HEK293 (cell line): ENCODE measurements around the gene KCNJ11.

ENCODE experiments used
- CTCF ChIA-PET: fragments of 350-600 bp; formaldehyde crosslinking; extraction: SDS; loops from one replicate; lab custom pipeline; 2021; ENCODE audit warnings: antibody characterized with exemption; lab: Yijun Ruan, JAX
- POLR2A ChIA-PET: fragments of 300-600 bp; formaldehyde crosslinking; extraction: SDS; loops from one replicate; lab custom pipeline; 2020; ENCODE audit warnings: antibody characterized with exemption, inconsistent platforms; lab: Yijun Ruan, JAX
- H3K27ac ChIP-seq: fragments of 200-500 bp; sonication (Bioruptor generic); 2 replicates; pipeline ENCODE4 v1.5.1; 2014; ENCODE audit warnings: low read depth, low read length, control low read depth, inconsistent platforms; ENCODE audit errors: extremely low read depth
- H3K36me3 ChIP-seq, 2 experiments: fragments of 200-500 bp in 1 of 2; sonication (Bioruptor generic) in 1 of 2; 1 replicate in 1 of 2; 2 replicates in 1 of 2; pipeline ENCODE4 v1.5.1; 2014 to 2017; ENCODE audit warnings: inconsistent platforms in 2 of 2, low read length in 2 of 2; ENCODE audit not compliant: control insufficient read depth in 2 of 2, insufficient read depth in 1 of 2
- H3K4me1 ChIP-seq: fragments of 200-500 bp; sonication (Bioruptor generic); 2 replicates; pipeline ENCODE4 v1.5.1; 2014; ENCODE audit warnings: mild to moderate bottlenecking, low read length, inconsistent platforms; ENCODE audit not compliant: control insufficient read depth, insufficient read depth
- H3K4me3 ChIP-seq: 2 replicates; pipeline ENCODE4 v1.5.1; 2011; ENCODE audit warnings: low read depth, mild to moderate bottlenecking, control low read depth, low read length, moderate library complexity
- H3K9me3 ChIP-seq: fragments of 200-500 bp; sonication (Bioruptor generic); 2 replicates; pipeline ENCODE4 v1.5.1; 2014; ENCODE audit warnings: low read depth, low read length, inconsistent platforms; ENCODE audit not compliant: control insufficient read depth, insufficient read depth
- BCL11B ChIP-seq: fragments of 450-650 bp; formaldehyde crosslinking; IDR thresholded peaks from 2 replicates; pipeline ENCODE4 v1.5.1; 2016; ENCODE audit warnings: low read depth, missing biosample characterization, missing genetic modification characterization
- EGR2 ChIP-seq: fragments of 450-650 bp; formaldehyde crosslinking; IDR thresholded peaks from 2 replicates; pipeline ENCODE4 v1.5.1; 2016; ENCODE audit warnings: low read depth, missing biosample characterization, missing genetic modification characterization
- FEZF1 ChIP-seq: fragments of 450-650 bp; formaldehyde crosslinking; IDR thresholded peaks from 2 replicates; pipeline ENCODE4 v1.5.1; 2016; ENCODE audit warnings: missing biosample characterization, missing genetic modification characterization
- GLIS1 ChIP-seq: fragments of 450-650 bp; formaldehyde crosslinking; IDR thresholded peaks from 2 replicates; pipeline ENCODE4 v1.5.1; 2016; ENCODE audit warnings: missing biosample characterization, missing genetic modification characterization
- GLIS2 ChIP-seq: fragments of 450-650 bp; formaldehyde crosslinking; IDR thresholded peaks from 2 replicates; pipeline ENCODE4 v1.5.1; 2016; ENCODE audit warnings: missing biosample characterization, missing genetic modification characterization
- KLF16 ChIP-seq: fragments of 450-650 bp; formaldehyde crosslinking; IDR thresholded peaks from 2 replicates; pipeline ENCODE4 v1.5.1; 2017; ENCODE audit warnings: missing biosample characterization, missing genetic modification characterization
- PATZ1 ChIP-seq: fragments of 450-650 bp; formaldehyde crosslinking; IDR thresholded peaks from 2 replicates; pipeline ENCODE4 v1.5.1; 2016; ENCODE audit warnings: missing biosample characterization, missing genetic modification characterization
- SP2 ChIP-seq: fragments of 450-650 bp; formaldehyde crosslinking; IDR thresholded peaks from 2 replicates; pipeline ENCODE4 v1.5.1; 2016; ENCODE audit warnings: missing biosample characterization, missing genetic modification characterization
- TRIM28 ChIP-seq: IDR thresholded peaks from 2 replicates; pipeline ENCODE4 v1.6.1; 2011; ENCODE audit warnings: low read length, control low read depth, borderline replicate concordance
- ZFHX2 ChIP-seq: fragments of 450-650 bp; formaldehyde crosslinking; conservative IDR thresholded peaks from 2 replicates; pipeline ENCODE4 v1.5.1; 2016; ENCODE audit warnings: missing biosample characterization, missing genetic modification characterization
- ZNF169 ChIP-seq: fragments of 450-650 bp; formaldehyde crosslinking; IDR thresholded peaks from 2 replicates; pipeline ENCODE4 v1.5.1; 2016; ENCODE audit warnings: missing biosample characterization, missing genetic modification characterization
- ZNF223 ChIP-seq: fragments of 450-650 bp; formaldehyde crosslinking; IDR thresholded peaks from 2 replicates; pipeline ENCODE4 v1.5.1; 2016; ENCODE audit warnings: missing biosample characterization, missing genetic modification characterization
- ZNF335 ChIP-seq: fragments of 450-650 bp; formaldehyde crosslinking; conservative IDR thresholded peaks from 2 replicates; pipeline ENCODE4 v1.5.1; 2016; ENCODE audit warnings: missing biosample characterization, missing genetic modification characterization
- ZNF404 ChIP-seq: fragments of 450-650 bp; formaldehyde crosslinking; IDR thresholded peaks from 2 replicates; pipeline ENCODE4 v1.5.1; 2017; ENCODE audit warnings: missing biosample characterization, missing genetic modification characterization
- ZNF473 ChIP-seq: fragments of 450-650 bp; formaldehyde crosslinking; IDR thresholded peaks from 2 replicates; pipeline ENCODE4 v1.5.1; 2017; ENCODE audit warnings: missing biosample characterization, missing genetic modification characterization
- ZNF664 ChIP-seq: fragments of 450-650 bp; formaldehyde crosslinking; IDR thresholded peaks from 2 replicates; pipeline ENCODE4 v1.5.1; 2016; ENCODE audit warnings: missing biosample characterization, missing genetic modification characterization
- ZNF707 ChIP-seq: fragments of 450-650 bp; formaldehyde crosslinking; IDR thresholded peaks from 2 replicates; pipeline ENCODE4 v1.5.1; 2016; ENCODE audit warnings: missing biosample characterization, missing genetic modification characterization
- ZSCAN30 ChIP-seq: fragments of 450-650 bp; IDR thresholded peaks from 2 replicates; pipeline ENCODE4 v1.5.1; 2018; ENCODE audit warnings: missing biosample characterization, mild to moderate bottlenecking, missing genetic modification characterization, moderate library complexity
- TF ChIP-seq, protein P1 (sequence below): fragments of 450-650 bp; formaldehyde crosslinking; IDR thresholded peaks from 2 replicates; pipeline ENCODE4 v1.5.1; 2017; ENCODE audit warnings: missing biosample characterization, missing genetic modification characterization
- TF ChIP-seq, protein P2 (sequence below): fragments of 450-650 bp; formaldehyde crosslinking; optimal IDR thresholded peaks from 2 replicates; pipeline ENCODE3; 2016; ENCODE audit warnings: missing biosample characterization, mild to moderate bottlenecking, missing genetic modification characterization
- TF ChIP-seq, protein P3 (sequence below): fragments of 450-650 bp; formaldehyde crosslinking; conservative IDR thresholded peaks from 2 replicates; pipeline ENCODE4 v1.5.1; 2016; ENCODE audit warnings: low read depth, missing biosample characterization, missing genetic modification characterization
- TF ChIP-seq, protein P4 (sequence below): fragments of 450-650 bp; formaldehyde crosslinking; IDR thresholded peaks from 2 replicates; pipeline ENCODE4 v1.5.1; 2016; ENCODE audit warnings: missing biosample characterization, missing genetic modification characterization

Gene KCNJ11

GRCh38 chr11:17388609-17389210, at the start of gene KCNJ11:
Gene KCNJ11, minus strand, starts transcription at chr11:17388659. Its CDS starts 568 bp downstream, at chr11:17388091.
- Histone ChIP-seq H3K9me3 (no peaks in the 10 kb centered on the region), H3K4me1 (no peaks in the 10 kb centered on the region), H3K27ac (peak within 1 kb of the TSS; percentile 56; the same call in 1 of the 2 replicates), H3K4me3 (peak within 1 kb of the TSS; percentile 65), H3K36me3 (peaks cover 0 to 8% of the 10 kb centered on the region in 2 experiments; a peak in 1 of 3 replicates)
- POLR2A ChIA-PET: interaction anchor here (1.0 to 1.3 kb wide), 3 partner anchors 35 to 139 kb away, joined by 3 to 6 read pairs (median 4); no protein-coding TSS in a partner anchor
- no peak for TF ChIP-seq KLF16
- no peak for TF ChIP-seq ZNF169 (tag by site-specific recombination)
- TF ChIP-seq ZNF404 (tag by site-specific recombination): no peak
- peak; percentile 82 for TF ChIP-seq GLIS2 (tag by site-specific recombination)
- TF ChIP-seq ZNF335: peak; percentile 11; the same call in 1 of the 2 replicates
- TF ChIP-seq ZNF473: no peak
- TF ChIP-seq ZNF664: no peak
- peak; percentile 59 for TF ChIP-seq PATZ1 (tag by site-specific recombination)
- peak; percentile 11; the same call in 1 of the 2 replicates for TF ChIP-seq SP2 (tag by site-specific recombination)
- TF ChIP-seq, protein P1, sequence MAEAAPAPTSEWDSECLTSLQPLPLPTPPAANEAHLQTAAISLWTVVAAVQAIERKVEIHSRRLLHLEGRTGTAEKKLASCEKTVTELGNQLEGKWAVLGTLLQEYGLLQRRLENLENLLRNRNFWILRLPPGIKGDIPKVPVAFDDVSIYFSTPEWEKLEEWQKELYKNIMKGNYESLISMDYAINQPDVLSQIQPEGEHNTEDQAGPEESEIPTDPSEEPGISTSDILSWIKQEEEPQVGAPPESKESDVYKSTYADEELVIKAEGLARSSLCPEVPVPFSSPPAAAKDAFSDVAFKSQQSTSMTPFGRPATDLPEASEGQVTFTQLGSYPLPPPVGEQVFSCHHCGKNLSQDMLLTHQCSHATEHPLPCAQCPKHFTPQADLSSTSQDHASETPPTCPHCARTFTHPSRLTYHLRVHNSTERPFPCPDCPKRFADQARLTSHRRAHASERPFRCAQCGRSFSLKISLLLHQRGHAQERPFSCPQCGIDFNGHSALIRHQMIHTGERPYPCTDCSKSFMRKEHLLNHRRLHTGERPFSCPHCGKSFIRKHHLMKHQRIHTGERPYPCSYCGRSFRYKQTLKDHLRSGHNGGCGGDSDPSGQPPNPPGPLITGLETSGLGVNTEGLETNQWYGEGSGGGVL (tag by site-specific recombination): peak; percentile 76
- no peak for TF ChIP-seq TRIM28
- peak; percentile 72 for TF ChIP-seq EGR2 (tag by site-specific recombination)
- peak; percentile 62 for TF ChIP-seq ZFHX2 (tag by site-specific recombination)
- TF ChIP-seq, protein P2, sequence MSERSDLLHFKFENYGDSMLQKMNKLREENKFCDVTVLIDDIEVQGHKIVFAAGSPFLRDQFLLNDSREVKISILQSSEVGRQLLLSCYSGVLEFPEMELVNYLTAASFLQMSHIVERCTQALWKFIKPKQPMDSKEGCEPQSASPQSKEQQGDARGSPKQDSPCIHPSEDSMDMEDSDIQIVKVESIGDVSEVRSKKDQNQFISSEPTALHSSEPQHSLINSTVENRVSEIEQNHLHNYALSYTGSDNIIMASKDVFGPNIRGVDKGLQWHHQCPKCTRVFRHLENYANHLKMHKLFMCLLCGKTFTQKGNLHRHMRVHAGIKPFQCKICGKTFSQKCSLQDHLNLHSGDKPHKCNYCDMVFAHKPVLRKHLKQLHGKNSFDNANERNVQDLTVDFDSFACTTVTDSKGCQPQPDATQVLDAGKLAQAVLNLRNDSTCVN (tag by site-specific recombination): peak; percentile 49
- peak; percentile 84 for TF ChIP-seq GLIS1 (tag by site-specific recombination)
- no peak for TF ChIP-seq BCL11B (tag by site-specific recombination)
- no peak for TF ChIP-seq ZNF223
- CTCF ChIA-PET: interaction anchor here (0.6 to 12.3 kb wide), 23 partner anchors 9 to 585 kb away, joined by 3 to 318 read pairs (median 3); partner anchors contain the start of gene ABCC8

DNA sequence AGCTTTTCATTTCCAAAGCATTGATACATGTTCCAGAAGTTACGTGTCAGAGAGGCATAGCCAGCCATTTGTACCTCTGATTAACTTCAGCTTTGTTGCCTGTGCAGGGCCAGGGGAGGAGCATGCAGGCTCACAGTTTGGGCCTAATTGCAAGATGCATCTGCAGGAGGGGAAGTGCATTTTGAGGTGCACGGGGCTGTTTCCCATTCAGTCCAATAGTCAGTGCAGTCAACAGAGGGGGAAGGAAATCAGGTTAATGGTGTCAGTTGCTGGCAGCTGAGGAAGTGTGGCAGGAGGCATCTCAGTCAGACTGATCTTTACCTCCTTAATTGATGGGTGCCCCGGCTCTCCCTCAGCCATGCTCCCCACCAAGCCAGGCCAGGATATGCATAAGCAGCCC, 48.9 kb upstream of the KCNJ11 start:
- Histone ChIP-seq H3K9me3 (no peaks in the 10 kb centered on the region), H3K36me3 (no peaks in the 10 kb centered on the region), H3K4me1 (peaks cover 7% of the 10 kb centered on the region), H3K27ac (no peak overlapping the region), H3K4me3 (no peak overlapping the region)
- ChIA-PET CTCF (no interaction called here), POLR2A (no interaction called here)
- TF ChIP-seq ZNF169 (tag by site-specific recombination) (no peak), ZSCAN30 (tag by site-specific recombination) (no peak), FEZF1 (tag by site-specific recombination) (no peak), ZNF404 (tag by site-specific recombination) (no peak), ZNF707 (tag by site-specific recombination) (no peak)
- TF ChIP-seq, protein P3, sequence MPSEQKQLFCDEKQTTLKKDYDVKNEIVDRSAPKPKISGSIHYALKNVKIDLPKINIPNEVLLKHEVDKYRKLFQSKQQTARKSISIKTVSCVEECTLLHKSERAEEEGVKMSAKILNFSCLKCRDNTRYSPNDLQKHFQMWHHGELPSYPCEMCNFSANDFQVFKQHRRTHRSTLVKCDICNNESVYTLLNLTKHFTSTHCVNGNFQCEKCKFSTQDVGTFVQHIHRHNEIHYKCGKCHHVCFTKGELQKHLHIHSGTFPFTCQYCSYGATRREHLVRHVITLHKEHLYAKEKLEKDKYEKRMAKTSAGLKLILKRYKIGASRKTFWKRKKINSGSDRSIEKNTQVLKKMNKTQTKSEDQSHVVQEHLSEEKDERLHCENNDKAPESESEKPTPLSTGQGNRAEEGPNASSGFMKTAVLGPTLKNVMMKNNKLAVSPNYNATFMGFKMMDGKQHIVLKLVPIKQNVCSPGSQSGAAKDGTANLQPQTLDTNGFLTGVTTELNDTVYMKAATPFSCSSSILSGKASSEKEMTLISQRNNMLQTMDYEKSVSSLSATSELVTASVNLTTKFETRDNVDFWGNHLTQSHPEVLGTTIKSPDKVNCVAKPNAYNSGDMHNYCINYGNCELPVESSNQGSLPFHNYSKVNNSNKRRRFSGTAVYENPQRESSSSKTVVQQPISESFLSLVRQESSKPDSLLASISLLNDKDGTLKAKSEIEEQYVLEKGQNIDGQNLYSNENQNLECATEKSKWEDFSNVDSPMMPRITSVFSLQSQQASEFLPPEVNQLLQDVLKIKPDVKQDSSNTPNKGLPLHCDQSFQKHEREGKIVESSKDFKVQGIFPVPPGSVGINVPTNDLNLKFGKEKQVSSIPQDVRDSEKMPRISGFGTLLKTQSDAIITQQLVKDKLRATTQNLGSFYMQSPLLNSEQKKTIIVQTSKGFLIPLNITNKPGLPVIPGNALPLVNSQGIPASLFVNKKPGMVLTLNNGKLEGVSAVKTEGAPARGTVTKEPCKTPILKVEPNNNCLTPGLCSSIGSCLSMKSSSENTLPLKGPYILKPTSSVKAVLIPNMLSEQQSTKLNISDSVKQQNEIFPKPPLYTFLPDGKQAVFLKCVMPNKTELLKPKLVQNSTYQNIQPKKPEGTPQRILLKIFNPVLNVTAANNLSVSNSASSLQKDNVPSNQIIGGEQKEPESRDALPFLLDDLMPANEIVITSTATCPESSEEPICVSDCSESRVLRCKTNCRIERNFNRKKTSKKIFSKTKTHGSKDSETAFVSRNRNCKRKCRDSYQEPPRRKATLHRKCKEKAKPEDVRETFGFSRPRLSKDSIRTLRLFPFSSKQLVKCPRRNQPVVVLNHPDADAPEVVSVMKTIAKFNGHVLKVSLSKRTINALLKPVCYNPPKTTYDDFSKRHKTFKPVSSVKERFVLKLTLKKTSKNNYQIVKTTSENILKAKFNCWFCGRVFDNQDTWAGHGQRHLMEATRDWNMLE (tag by site-specific recombination): no peak
- TF ChIP-seq, protein P4, sequence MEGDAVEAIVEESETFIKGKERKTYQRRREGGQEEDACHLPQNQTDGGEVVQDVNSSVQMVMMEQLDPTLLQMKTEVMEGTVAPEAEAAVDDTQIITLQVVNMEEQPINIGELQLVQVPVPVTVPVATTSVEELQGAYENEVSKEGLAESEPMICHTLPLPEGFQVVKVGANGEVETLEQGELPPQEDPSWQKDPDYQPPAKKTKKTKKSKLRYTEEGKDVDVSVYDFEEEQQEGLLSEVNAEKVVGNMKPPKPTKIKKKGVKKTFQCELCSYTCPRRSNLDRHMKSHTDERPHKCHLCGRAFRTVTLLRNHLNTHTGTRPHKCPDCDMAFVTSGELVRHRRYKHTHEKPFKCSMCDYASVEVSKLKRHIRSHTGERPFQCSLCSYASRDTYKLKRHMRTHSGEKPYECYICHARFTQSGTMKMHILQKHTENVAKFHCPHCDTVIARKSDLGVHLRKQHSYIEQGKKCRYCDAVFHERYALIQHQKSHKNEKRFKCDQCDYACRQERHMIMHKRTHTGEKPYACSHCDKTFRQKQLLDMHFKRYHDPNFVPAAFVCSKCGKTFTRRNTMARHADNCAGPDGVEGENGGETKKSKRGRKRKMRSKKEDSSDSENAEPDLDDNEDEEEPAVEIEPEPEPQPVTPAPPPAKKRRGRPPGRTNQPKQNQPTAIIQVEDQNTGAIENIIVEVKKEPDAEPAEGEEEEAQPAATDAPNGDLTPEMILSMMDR (tag by site-specific recombination): no peak
